Endothelial cell of umbilical vein (primary cell): Measurements from ENCODE around the gene FOXJ3. TPM values are rescaled to one million over a fixed set of nuclear protein-coding genes. Genes with fewer than 3 reads are reported as not detected.

Experiments used
- BruUV-seq: library from RNA; stranded (reverse); fragments of 400-500 nt; replicated peaks from 2 replicates; lab custom pipeline; 2021; lab: Mats Ljungman, UMichigan
- CTCF ChIA-PET: fragments of 300-600, 350-600 bp; sonication (Branson Sonifier 250); formaldehyde crosslinking; loops from one replicate; lab custom pipeline; 2021; ENCODE audit warnings: antibody characterized with exemption, inconsistent platforms; lab: Charles Lee
- POLR2A ChIA-PET: fragments of 300-600, 350-600 bp; sonication (Branson Sonifier 250); formaldehyde crosslinking; loops from one replicate; lab custom pipeline; 2021; ENCODE audit warnings: antibody characterized with exemption, inconsistent platforms; lab: Charles Lee
- DNase-seq: peaks from one replicate; pipeline ENCODE4 v3.0.0-alpha.2; 2011; ENCODE audit warnings: low read depth, low spot score
- FAIRE-seq: peaks from 2 replicates; lab custom pipeline; 2011; peaks lifted over from hg19 to GRCh38; lab: Jason Lieb, UNC
- H2AFZ ChIP-seq: 2 replicates; pipeline ENCODE4 v1.6.0; 2012; ENCODE audit warnings: low read depth, low read length, control low read depth, inconsistent platforms
- H3K27ac ChIP-seq: 2 replicates; pipeline ENCODE4 v1.5.1; 2011; ENCODE audit warnings: low read depth, mild to moderate bottlenecking, control low read depth, low read length, moderate library complexity; ENCODE audit not compliant: insufficient read depth
- H3K27me3 ChIP-seq, 2 experiments: 2 replicates each; pipeline versions ENCODE4 v1.6.0 to v1.6.1; 2011; ENCODE audit warnings: low read length in 2 of 2, mixed read lengths in 1 of 2; ENCODE audit not compliant: control insufficient read depth in 2 of 2, insufficient read depth in 2 of 2
- H3K36me3 ChIP-seq, 2 experiments: 2 replicates in 1 of 2; 3 replicates in 1 of 2; pipeline ENCODE4 v1.5.1; 2011; ENCODE audit warnings: low read length in 2 of 2, mild to moderate bottlenecking in 1 of 2, moderate library complexity in 1 of 2; ENCODE audit not compliant: control insufficient read depth in 2 of 2, insufficient read depth in 2 of 2; ENCODE audit errors: extremely low read depth in 1 of 2
- H3K4me1 ChIP-seq: 3 replicates; pipeline ENCODE4 v1.5.1; 2011; ENCODE audit warnings: mild to moderate bottlenecking, low read length; ENCODE audit not compliant: control insufficient read depth, insufficient read depth; ENCODE audit errors: extremely low read depth
- H3K4me2 ChIP-seq: 2 replicates; pipeline ENCODE4 v1.6.1; 2011; ENCODE audit warnings: low read length, control low read depth, mixed read lengths; ENCODE audit not compliant: insufficient read depth
- H3K4me3 ChIP-seq, 3 experiments: fragments of 200-600 bp in 1 of 3; sonication (generic), shearing (Covaris generic) in 1 of 3; replicated peaks in 1 of 3; 2 replicates each; pipeline ENCODE4 v1.5.1; 2011 to 2016; ENCODE audit warnings: control low read depth in 3 of 3, low read length in 3 of 3, mild to moderate bottlenecking in 2 of 3, inconsistent platforms in 1 of 3, low read depth in 1 of 3, moderate library complexity in 1 of 3; ENCODE audit not compliant: insufficient read depth in 1 of 3
- H3K79me2 ChIP-seq: 2 replicates; pipeline ENCODE4 v1.6.0; 2012; ENCODE audit warnings: low read length, inconsistent platforms; ENCODE audit not compliant: control insufficient read depth, insufficient read depth
- H3K9ac ChIP-seq: replicated peaks from 2 replicates; pipeline ENCODE3; 2011; ENCODE audit warnings: low read length, control low read depth; ENCODE audit not compliant: insufficient read depth; ENCODE audit errors: extremely low read depth
- H3K9me1 ChIP-seq: replicated peaks from 3 replicates; pipeline ENCODE4 v1.6.0; 2011; ENCODE audit warnings: mild to moderate bottlenecking, low read length; ENCODE audit not compliant: control insufficient read depth, insufficient read depth; ENCODE audit errors: extremely low read depth
- H3K9me3 ChIP-seq: replicated peaks from 2 replicates; pipeline ENCODE4 v1.5.1; 2012; ENCODE audit warnings: low read length, inconsistent platforms; ENCODE audit not compliant: control insufficient read depth, insufficient read depth
- H4K20me1 ChIP-seq: replicated peaks from 2 replicates; pipeline ENCODE3; 2011; ENCODE audit warnings: mild to moderate bottlenecking, low read length; ENCODE audit not compliant: control insufficient read depth, insufficient read depth; ENCODE audit errors: extremely low read depth
- EZH2 ChIP-seq: IDR thresholded peaks from 2 replicates; pipeline ENCODE4 v1.6.1; 2012; ENCODE audit warnings: borderline replicate concordance, low read depth, mild to moderate bottlenecking, moderate library complexity, low read length, inconsistent platforms; ENCODE audit not compliant: severe bottlenecking
- FOS ChIP-seq: IDR thresholded peaks from 2 replicates; pipeline ENCODE4 v1.6.1; 2011; ENCODE audit warnings: mild to moderate bottlenecking, low read length, moderate library complexity, borderline replicate concordance; ENCODE audit not compliant: insufficient read depth
- GATA2 ChIP-seq: IDR thresholded peaks from 2 replicates; pipeline ENCODE4 v1.7.0; 2011; ENCODE audit warnings: low read depth, mild to moderate bottlenecking, moderate library complexity, mixed read lengths, low read length; ENCODE audit not compliant: insufficient read length, insufficient read depth
- JUN ChIP-seq: IDR thresholded peaks from 2 replicates; pipeline ENCODE4 v1.6.1; 2011; ENCODE audit warnings: borderline replicate concordance, low read depth; ENCODE audit not compliant: insufficient read length, insufficient read depth
- MYC ChIP-seq: IDR thresholded peaks from one replicate; pipeline ENCODE4 v1.6.1; 2011; ENCODE audit warnings: mild to moderate bottlenecking, low read depth, low read length
- POLR2A ChIP-seq: IDR thresholded peaks from 2 replicates; pipeline ENCODE4 v1.6.1; 2012; ENCODE audit warnings: low read depth, mild to moderate bottlenecking, control low read depth, low read length
- POLR2AphosphoS5 ChIP-seq: IDR thresholded peaks from 2 replicates; pipeline ENCODE4 v1.6.1; 2012; ENCODE audit warnings: low read depth, mild to moderate bottlenecking, control low read depth, low read length, moderate library complexity; ENCODE audit not compliant: insufficient read depth
- dilution Hi-C: fragments of 300-500 bp; cut with MboI; formaldehyde crosslinking; loops from one replicate; pipeline ENCODE4 v1.15.0; 2019; ENCODE audit warnings: low sequenced_read_pairs; ENCODE audit not compliant: extremely low pct_ligation_motif_present
- intact Hi-C: fragments of 100-400 bp; cut with micrococcal nuclease; formaldehyde crosslinking; loops from one replicate; pipeline ENCODE4 v1.10.0; 2022
- polyA plus RNA-seq, 4 experiments: library from polyadenylated mRNA; depleted of rRNA in 3 of 4; stranded (reverse) in 3 of 4; unstranded in 1 of 4; fragments of >200 nt; gene quantifications; 2 replicates each; pipeline versions ENCODE4 v1.2.1 to v1.2.3, GENCODE V29; 2011 to 2012; ENCODE audit warnings: missing spikeins in 1 of 4
- total RNA-seq: library from RNA; stranded (reverse); gene quantifications from 2 replicates; pipeline ENCODE4 v1.2.3, GENCODE V29; 2021

Gene FOXJ3
- total and polyA plus RNA-seq, 2 donors (not counting 3 experiments of a cell fraction or from before 2014, with no cell fraction given): 34.7 to 38.8 TPM

- DNase-seq (no peak), FAIRE-seq (no peak)
- Histone ChIP-seq H2AFZ (no peak overlapping the region), H4K20me1 (peaks cover 8% of the 10 kb centered on the region), H3K4me2 (no peak overlapping the region), H3K27ac (no peak overlapping the region), H3K4me1 (peaks cover 16% of the 10 kb centered on the region), H3K79me2 (peaks cover 28% of the 10 kb centered on the region), H3K9ac (no peak overlapping the region), H3K36me3 (no peaks in the 10 kb centered on the region), H3K27me3 (peaks cover 0 to 4% of the 10 kb centered on the region in 2 experiments), H3K9me3 (no peaks in the 10 kb centered on the region), H3K4me3 (no peak overlapping the region), H3K9me1 (no peaks in the 10 kb centered on the region)
- BruUV-seq: no TSS peak
- no peak for TF ChIP-seq JUN
- TF ChIP-seq MYC: no peak
- TF ChIP-seq FOS: no peak
- no peak for TF ChIP-seq EZH2
- no peak for TF ChIP-seq GATA2
- TF ChIP-seq POLR2AphosphoS5: no peak
- TF ChIP-seq POLR2A: no peak
- dilution Hi-C loops (no loop called here), intact Hi-C loops (loop anchor here (5.0 to 10.0 kb wide), 3 partner anchors 122 to 348 kb away; partner anchors contain the start of genes PPIH and YBX1)
- CTCF ChIA-PET: interaction anchor here (3.9 kb wide), 1 partner anchor 163 kb away, joined by 17 read pairs; no protein-coding TSS in a partner anchor
- POLR2A ChIA-PET: no interaction called here
Measured at GRCh38 chr1:42336978-42337377, 1.9 kb upstream of the FOXJ3 start.
